HFFc6 (cell line): Measurements from ENCODE around the gene SSC4D. TPM values are rescaled to one million over a fixed set of nuclear protein-coding genes. Genes with fewer than 3 reads are reported as not detected.
"Not testable (repeated sequence)": the region's sequence is repeated elsewhere in the genome, so short reads cannot be mapped to it uniquely, and the experiment has no call there.

Source experiments
- DNase-seq: peaks from one replicate; pipeline ENCODE4 v3.0.0-alpha.2; 2018
- H3K27ac Mint-ChIP-seq: 2 replicates; pipeline ENCODE4 v1.8.0; 2020; ENCODE audit warnings: mild to moderate bottlenecking, mixed read lengths
- H3K27me3 Mint-ChIP-seq: 2 replicates; pipeline ENCODE4 v1.8.0; 2021; ENCODE audit warnings: mild to moderate bottlenecking, moderate library complexity, mixed read lengths; ENCODE audit not compliant: insufficient read depth
- H3K36me3 Mint-ChIP-seq: 2 replicates; pipeline ENCODE4 v1.8.0; 2021; ENCODE audit warnings: low read depth, mixed read lengths
- H3K4me1 Mint-ChIP-seq: 2 replicates; pipeline ENCODE4 v1.8.0; 2020; ENCODE audit warnings: low read depth, mixed read lengths
- H3K4me3 Mint-ChIP-seq: 2 replicates; pipeline ENCODE4 v1.8.0; 2020; ENCODE audit warnings: mild to moderate bottlenecking, moderate library complexity, mixed read lengths
- H3K9me3 Mint-ChIP-seq: 2 replicates; pipeline ENCODE4 v1.8.0; 2020; ENCODE audit warnings: mild to moderate bottlenecking, mixed read lengths
- CTCF ChIP-seq: fragments of 200-600 bp; sonication (generic); IDR thresholded peaks from 2 replicates; pipeline ENCODE4 v1.5.0; 2021; ENCODE audit warnings: antibody characterized with exemption, mild to moderate bottlenecking
- total RNA-seq, 6 experiments: library from RNA; stranded (reverse); fragmentation: NEBNext Ultra II Directional; extraction: Animal tissue kit (Norgen Biotek cat#: 25700); gene quantifications; 2 replicates in 1 of 6; 3 replicates in 5 of 6; pipeline ENCODE4 v1.2.3, GENCODE V29; 2021

SSC4D gene
- total RNA-seq, 6 experiments from 2014 or later, result 0.23 to 1.1 (median 0.51) TPM

GRCh38 chr7:76368190-76368589 is 41.3 kb downstream of the SSC4D start:
- Mint-ChIP-seq H3K4me1 (peaks cover 26% of the 10 kb centered on the region), H3K9me3 (no peaks in the 10 kb centered on the region), H3K27me3 (peaks cover 2% of the 10 kb centered on the region; the same call in 1 of the 2 replicates), H3K4me3 (no peak overlapping the region), H3K27ac (no peak overlapping the region), H3K36me3 (no peaks in the 10 kb centered on the region)
- no peak for TF ChIP-seq CTCF
- DNase-seq, result no peak

- DNase-seq, result peak; percentile 40
- peaks cover 25% of the 10 kb centered on the region for H3K4me1 Mint-ChIP-seq
- peak overlapping the region; percentile 99 for H3K27ac Mint-ChIP-seq
- H3K9me3 Mint-ChIP-seq, result no peaks in the 10 kb centered on the region
- peak overlapping the region; percentile 83 for H3K4me3 Mint-ChIP-seq
- no peaks in the 10 kb centered on the region for H3K27me3 Mint-ChIP-seq
- TF ChIP-seq CTCF, result no peak
- no peaks in the 10 kb centered on the region for H3K36me3 Mint-ChIP-seq
Measured at GRCh38 chr7:76364198-76364584, 45.3 kb downstream of the SSC4D start.

- not testable (repeated sequence) for H3K27me3 Mint-ChIP-seq, H3K36me3 Mint-ChIP-seq, DNase-seq, H3K9me3 Mint-ChIP-seq
- Mint-ChIP-seq H3K27ac (peak overlapping the region; percentile 99), H3K4me3 (peak overlapping the region; percentile 83; the same call in 1 of the 2 replicates), H3K4me1 (peaks cover 25% of the 10 kb centered on the region)
Measured at GRCh38 chr7:76363754-76364153, 45.7 kb downstream of the SSC4D start.

GRCh38 chr7:76359978-76360638 is 49.4 kb downstream of the SSC4D start:
- H3K27ac Mint-ChIP-seq, result peak overlapping the region; percentile 92
- H3K4me1 Mint-ChIP-seq, result peaks cover 48% of the 10 kb centered on the region
- no peak for TF ChIP-seq CTCF
- peaks cover 31% of the 10 kb centered on the region for H3K36me3 Mint-ChIP-seq
- no peaks in the 10 kb centered on the region for H3K9me3 Mint-ChIP-seq
- H3K27me3 Mint-ChIP-seq, result no peaks in the 10 kb centered on the region
- DNase-seq, result no peak
- H3K4me3 Mint-ChIP-seq, result peak overlapping the region; percentile 88

GRCh38 chr7:76359111-76359977 is 50.2 kb downstream of the SSC4D start:
- Mint-ChIP-seq H3K27ac (peak overlapping the region; percentile 92), H3K9me3 (no peaks in the 10 kb centered on the region), H3K36me3 (peaks cover 38% of the 10 kb centered on the region), H3K4me1 (peaks cover 49% of the 10 kb centered on the region), H3K27me3 (no peaks in the 10 kb centered on the region), H3K4me3 (peak overlapping the region; percentile 88)
- peak; percentile 77 for TF ChIP-seq CTCF
- DNase-seq, result peak; percentile 96
